SK-N-SH (cell line): Measurements from ENCODE around the gene KPTN. TPM values are rescaled to one million over a fixed set of nuclear protein-coding genes. Genes with fewer than 3 reads are reported as not detected.

Source experiments
- CTCF ChIA-PET: fragments of 300-600, 350-600 bp; formaldehyde crosslinking; extraction: SDS; loops from one replicate; lab custom pipeline; 2021; lab: Yijun Ruan, JAX
- POLR2A ChIA-PET: fragments of 350-600 bp; sonication (Branson Sonifier 250); formaldehyde crosslinking; extraction: SDS; loops from one replicate; lab custom pipeline; 2020; ENCODE audit warnings: antibody characterized with exemption, inconsistent platforms; lab: Yijun Ruan, JAX
- DNase-seq: peaks from one replicate; pipeline ENCODE4 v3.0.0; 2012
- H2AFZ ChIP-seq: fragments of 200-600 bp; sonication (generic); 2 replicates; pipeline ENCODE4 v1.8.1; 2016; ENCODE audit warnings: antibody characterized with exemption, mild to moderate bottlenecking, low read depth
- H3F3A ChIP-seq: fragments of 200-600 bp; sonication (generic); replicated peaks from 2 replicates; pipeline ENCODE3; 2016; ENCODE audit warnings: antibody characterized with exemption, mild to moderate bottlenecking; ENCODE audit not compliant: insufficient read depth
- H3K27ac ChIP-seq, 2 experiments: fragments of 200-500 bp in 1 of 2; fragments of 200-600 bp in 1 of 2; sonication (Bioruptor generic) in 1 of 2; sonication (generic), shearing (Covaris generic) in 1 of 2; 2 replicates each; pipeline versions ENCODE4 v1.5.1 to v1.6.1; 2014 to 2016; ENCODE audit warnings: low read depth in 2 of 2, inconsistent platforms in 1 of 2, low read length in 1 of 2, mild to moderate bottlenecking in 1 of 2, mixed read lengths in 1 of 2
- H3K27me3 ChIP-seq: fragments of 200-600 bp; sonication (generic), shearing (Covaris generic); 2 replicates; pipeline ENCODE4 v1.6.1; 2016; ENCODE audit warnings: mixed run types; ENCODE audit not compliant: insufficient read depth
- H3K36me3 ChIP-seq, 2 experiments: fragments of 200-500 bp in 1 of 2; fragments of 200-600 bp in 1 of 2; sonication (Bioruptor generic) in 1 of 2; sonication (generic) in 1 of 2; replicated peaks in 1 of 2; 2 replicates each; pipeline versions ENCODE3 to v1.5.1; 2014 to 2016; ENCODE audit warnings: low read length in 1 of 2, mild to moderate bottlenecking in 1 of 2; ENCODE audit not compliant: insufficient read depth in 2 of 2, control insufficient read depth in 1 of 2
- H3K4me1 ChIP-seq, 2 experiments: fragments of 200-500 bp in 1 of 2; fragments of 200-600 bp in 1 of 2; sonication (Bioruptor generic) in 1 of 2; sonication (generic), shearing (Covaris generic) in 1 of 2; 2 replicates each; pipeline versions ENCODE4 v1.5.1 to v1.6.1; 2014 to 2016; ENCODE audit warnings: low read depth in 1 of 2, low read length in 1 of 2, mixed run types in 1 of 2; ENCODE audit not compliant: insufficient read depth in 2 of 2, control insufficient read depth in 1 of 2
- H3K4me2 ChIP-seq: fragments of 200-600 bp; sonication (generic), shearing (Covaris generic); 2 replicates; pipeline ENCODE4 v1.6.1; 2017; ENCODE audit warnings: mixed run types
- H3K4me3 ChIP-seq, 2 experiments: fragments of 200-500 bp in 1 of 2; fragments of 200-600 bp in 1 of 2; sonication (Bioruptor generic) in 1 of 2; sonication (generic), shearing (Covaris generic) in 1 of 2; 2 replicates each; pipeline versions ENCODE4 v1.5.1 to v1.8.1; 2014 to 2016; ENCODE audit warnings: low read depth in 2 of 2, inconsistent platforms in 1 of 2, low read length in 1 of 2, mild to moderate bottlenecking in 1 of 2, mixed read lengths in 1 of 2, moderate library complexity in 1 of 2
- H3K79me2 ChIP-seq: fragments of 200-600 bp; sonication (generic); 2 replicates; pipeline ENCODE4 v1.8.1; 2017; ENCODE audit warnings: mild to moderate bottlenecking; ENCODE audit not compliant: insufficient read depth
- H3K9ac ChIP-seq: fragments of 200-600 bp; sonication (generic); 2 replicates; pipeline ENCODE4 v1.6.1; 2017; ENCODE audit warnings: mixed run types
- H3K9me2 ChIP-seq: fragments of 200-600 bp; sonication (generic); 2 replicates; pipeline ENCODE4 v1.6.1; 2017; ENCODE audit warnings: mixed run types
- H3K9me3 ChIP-seq: fragments of 200-600 bp; sonication (generic); 2 replicates; pipeline ENCODE4 v1.6.1; 2017; ENCODE audit warnings: mixed run types, mild to moderate bottlenecking, moderate library complexity
- H4K20me1 ChIP-seq: fragments of 200-600 bp; sonication (generic); 2 replicates; pipeline ENCODE4 v1.6.1; 2017; ENCODE audit warnings: mild to moderate bottlenecking, mixed run types; ENCODE audit not compliant: insufficient read depth
- CHD2 ChIP-seq: fragments of 150-350 bp; IDR thresholded peaks from 2 replicates; pipeline ENCODE4 v1.6.1; 2018; ENCODE audit warnings: low read length; ENCODE audit not compliant: partially characterized antibody
- ELF1 ChIP-seq: IDR thresholded peaks from 2 replicates; pipeline ENCODE4 v1.4.0; 2012
- FOXJ3 ChIP-seq: sonication (generic); formaldehyde crosslinking; IDR thresholded peaks from 2 replicates; pipeline ENCODE4 v1.5.1; 2020; ENCODE audit warnings: mild to moderate bottlenecking, missing genetic modification reagents
- FOXM1 ChIP-seq: IDR thresholded peaks from 2 replicates; pipeline ENCODE4 v1.4.0; 2012; ENCODE audit warnings: low read depth, mild to moderate bottlenecking
- GABPA ChIP-seq: IDR thresholded peaks from 2 replicates; pipeline ENCODE4 v1.4.0; 2012; ENCODE audit warnings: low read depth, mild to moderate bottlenecking
- GATA2 ChIP-seq: sonication (generic); formaldehyde crosslinking; IDR thresholded peaks from 2 replicates; pipeline ENCODE4 v1.5.0; 2020; ENCODE audit warnings: mild to moderate bottlenecking, missing genetic modification reagents
- JUND ChIP-seq: IDR thresholded peaks from 2 replicates; pipeline ENCODE4 v1.4.0; 2012
- MEF2A ChIP-seq: IDR thresholded peaks from 2 replicates; pipeline ENCODE4 v1.4.0; 2012; ENCODE audit warnings: low read depth, borderline replicate concordance
- MXI1 ChIP-seq: IDR thresholded peaks from 2 replicates; pipeline ENCODE4 v1.6.1; 2012; ENCODE audit warnings: mild to moderate bottlenecking, low read depth, low read length, improper control_type of control experiment
- NFIC ChIP-seq: IDR thresholded peaks from 2 replicates; pipeline ENCODE4 v1.4.0; 2012; ENCODE audit warnings: borderline replicate concordance
- NRF1 ChIP-seq: IDR thresholded peaks from 2 replicates; pipeline ENCODE4 v1.6.1; 2012; ENCODE audit warnings: low read depth, mild to moderate bottlenecking, low read length
- SMC3 ChIP-seq: IDR thresholded peaks from 2 replicates; pipeline ENCODE4 v1.6.1; 2012; ENCODE audit warnings: low read depth, low read length, improper control_type of control experiment
- TAF1 ChIP-seq: IDR thresholded peaks from 2 replicates; pipeline ENCODE4 v1.6.1; 2012; ENCODE audit warnings: low read depth, mild to moderate bottlenecking, low read length, moderate library complexity, borderline replicate concordance
- TEAD4 ChIP-seq: IDR thresholded peaks from 2 replicates; pipeline ENCODE4 v1.4.0; 2012; ENCODE audit warnings: mild to moderate bottlenecking, borderline replicate concordance; ENCODE audit not compliant: insufficient read depth
- YY1 ChIP-seq: IDR thresholded peaks from 2 replicates; pipeline ENCODE4 v1.4.0; 2012; ENCODE audit warnings: low read depth, mild to moderate bottlenecking
- WGBS: methylation state at CpG from one replicate; pipeline ENCODE4 v1.1.6; 2017; ENCODE audit warnings: low lambda C conversion rate; 5-methylcytosine and 5-hydroxymethylcytosine counted together
- polyA plus RNA-seq, 3 experiments: library from polyadenylated mRNA; depleted of rRNA; stranded (reverse); fragments of >200 nt; gene quantifications; 2 replicates each; pipeline ENCODE4 v1.2.3, GENCODE V29; 2012
- TF ChIP-seq, protein P1 (sequence below): IDR thresholded peaks from 2 replicates; pipeline ENCODE4 v1.4.0; 2012; ENCODE audit warnings: low read depth, borderline replicate concordance
- TF ChIP-seq, protein P2 (sequence below): IDR thresholded peaks from 2 replicates; pipeline ENCODE4 v1.6.1; 2012; ENCODE audit warnings: mild to moderate bottlenecking, low read depth, low read length, moderate library complexity
- TF ChIP-seq, protein P3 (sequence below): IDR thresholded peaks from 2 replicates; pipeline ENCODE4 v1.4.0; 2012; ENCODE audit warnings: low read depth
- TF ChIP-seq, protein P4 (sequence below): fragments of 150-350 bp; IDR thresholded peaks from 2 replicates; pipeline ENCODE4 v1.6.1; 2016; ENCODE audit warnings: mild to moderate bottlenecking, low read depth, low read length

KPTN gene
- polyA plus RNA-seq, 1 of the 3 experiments (the other 2 are of a cell fraction), result 15.8 TPM

DNA sequence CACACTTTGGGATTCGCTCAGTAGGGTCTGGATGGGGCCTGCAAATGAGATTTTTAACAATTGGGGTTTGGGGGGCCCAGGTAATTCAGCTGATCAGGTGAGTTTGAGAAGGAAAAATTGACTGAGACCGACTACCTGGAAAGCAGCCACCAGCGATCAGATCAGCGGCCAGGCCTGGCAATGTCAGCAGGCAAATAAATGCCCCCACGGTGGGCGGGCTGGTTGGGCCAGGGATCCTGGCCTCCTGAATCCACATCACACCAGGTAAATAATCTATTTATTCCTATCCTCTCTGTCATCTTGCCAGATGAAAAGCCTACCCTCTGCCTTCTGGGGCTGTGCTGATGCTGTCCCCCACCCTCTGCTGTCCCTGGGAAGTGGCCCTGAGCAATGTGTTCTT is 21.5 kb upstream of the KPTN start:
- CTCF ChIA-PET, result interaction anchor here (4.4 to 8.0 kb wide), 2 partner anchors 10 to 69 kb away, joined by 44 read pairs; partner anchors contain the start of gene NAPA
- H3K4me1 ChIP-seq, result peaks cover 4 to 27% of the 10 kb centered on the region in 2 experiments; a peak in 2 of 4 replicates
- H3K4me2 ChIP-seq, result no peak overlapping the region
- no peak overlapping the region for H2AFZ ChIP-seq
- H3K9me3 ChIP-seq, result no peaks in the 10 kb centered on the region
- H4K20me1 ChIP-seq, result peaks cover 28% of the 10 kb centered on the region
- DNase-seq, result no peak
- H3K27me3 ChIP-seq, result no peaks in the 10 kb centered on the region
- WGBS, result 97% methylated on average over 6 of the region's 6 CpGs
- POLR2A ChIA-PET, result no interaction called here
- peaks cover 15 to 29% of the 10 kb centered on the region in 2 experiments for H3K36me3 ChIP-seq
- no peak overlapping the region for H3K9ac ChIP-seq
- no peaks in the 10 kb centered on the region for H3K9me2 ChIP-seq
- peaks cover 55% of the 10 kb centered on the region for H3K79me2 ChIP-seq
- TF ChIP-seq TAF1, result no peak
- TF ChIP-seq, protein P1, sequence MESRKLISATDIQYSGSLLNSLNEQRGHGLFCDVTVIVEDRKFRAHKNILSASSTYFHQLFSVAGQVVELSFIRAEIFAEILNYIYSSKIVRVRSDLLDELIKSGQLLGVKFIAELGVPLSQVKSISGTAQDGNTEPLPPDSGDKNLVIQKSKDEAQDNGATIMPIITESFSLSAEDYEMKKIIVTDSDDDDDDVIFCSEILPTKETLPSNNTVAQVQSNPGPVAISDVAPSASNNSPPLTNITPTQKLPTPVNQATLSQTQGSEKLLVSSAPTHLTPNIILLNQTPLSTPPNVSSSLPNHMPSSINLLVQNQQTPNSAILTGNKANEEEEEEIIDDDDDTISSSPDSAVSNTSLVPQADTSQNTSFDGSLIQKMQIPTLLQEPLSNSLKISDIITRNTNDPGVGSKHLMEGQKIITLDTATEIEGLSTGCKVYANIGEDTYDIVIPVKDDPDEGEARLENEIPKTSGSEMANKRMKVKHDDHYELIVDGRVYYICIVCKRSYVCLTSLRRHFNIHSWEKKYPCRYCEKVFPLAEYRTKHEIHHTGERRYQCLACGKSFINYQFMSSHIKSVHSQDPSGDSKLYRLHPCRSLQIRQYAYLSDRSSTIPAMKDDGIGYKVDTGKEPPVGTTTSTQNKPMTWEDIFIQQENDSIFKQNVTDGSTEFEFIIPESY, result no peak
- TF ChIP-seq ELF1, result no peak
- TF ChIP-seq CHD2, result no peak
- no peak for TF ChIP-seq GATA2 (CRISPR knock-in tag)
- TF ChIP-seq JUND, result no peak
- no peak for TF ChIP-seq FOXM1
- no peak for TF ChIP-seq FOXJ3 (CRISPR knock-in tag)
- TF ChIP-seq, protein P2, sequence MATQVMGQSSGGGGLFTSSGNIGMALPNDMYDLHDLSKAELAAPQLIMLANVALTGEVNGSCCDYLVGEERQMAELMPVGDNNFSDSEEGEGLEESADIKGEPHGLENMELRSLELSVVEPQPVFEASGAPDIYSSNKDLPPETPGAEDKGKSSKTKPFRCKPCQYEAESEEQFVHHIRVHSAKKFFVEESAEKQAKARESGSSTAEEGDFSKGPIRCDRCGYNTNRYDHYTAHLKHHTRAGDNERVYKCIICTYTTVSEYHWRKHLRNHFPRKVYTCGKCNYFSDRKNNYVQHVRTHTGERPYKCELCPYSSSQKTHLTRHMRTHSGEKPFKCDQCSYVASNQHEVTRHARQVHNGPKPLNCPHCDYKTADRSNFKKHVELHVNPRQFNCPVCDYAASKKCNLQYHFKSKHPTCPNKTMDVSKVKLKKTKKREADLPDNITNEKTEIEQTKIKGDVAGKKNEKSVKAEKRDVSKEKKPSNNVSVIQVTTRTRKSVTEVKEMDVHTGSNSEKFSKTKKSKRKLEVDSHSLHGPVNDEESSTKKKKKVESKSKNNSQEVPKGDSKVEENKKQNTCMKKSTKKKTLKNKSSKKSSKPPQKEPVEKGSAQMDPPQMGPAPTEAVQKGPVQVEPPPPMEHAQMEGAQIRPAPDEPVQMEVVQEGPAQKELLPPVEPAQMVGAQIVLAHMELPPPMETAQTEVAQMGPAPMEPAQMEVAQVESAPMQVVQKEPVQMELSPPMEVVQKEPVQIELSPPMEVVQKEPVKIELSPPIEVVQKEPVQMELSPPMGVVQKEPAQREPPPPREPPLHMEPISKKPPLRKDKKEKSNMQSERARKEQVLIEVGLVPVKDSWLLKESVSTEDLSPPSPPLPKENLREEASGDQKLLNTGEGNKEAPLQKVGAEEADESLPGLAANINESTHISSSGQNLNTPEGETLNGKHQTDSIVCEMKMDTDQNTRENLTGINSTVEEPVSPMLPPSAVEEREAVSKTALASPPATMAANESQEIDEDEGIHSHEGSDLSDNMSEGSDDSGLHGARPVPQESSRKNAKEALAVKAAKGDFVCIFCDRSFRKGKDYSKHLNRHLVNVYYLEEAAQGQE, result no peak
- TF ChIP-seq, protein P3, sequence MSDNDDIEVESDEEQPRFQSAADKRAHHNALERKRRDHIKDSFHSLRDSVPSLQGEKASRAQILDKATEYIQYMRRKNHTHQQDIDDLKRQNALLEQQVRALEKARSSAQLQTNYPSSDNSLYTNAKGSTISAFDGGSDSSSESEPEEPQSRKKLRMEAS, result no peak
- no peak for TF ChIP-seq TEAD4
- no peak for TF ChIP-seq NFIC
- TF ChIP-seq GABPA, result no peak
- TF ChIP-seq, protein P4, sequence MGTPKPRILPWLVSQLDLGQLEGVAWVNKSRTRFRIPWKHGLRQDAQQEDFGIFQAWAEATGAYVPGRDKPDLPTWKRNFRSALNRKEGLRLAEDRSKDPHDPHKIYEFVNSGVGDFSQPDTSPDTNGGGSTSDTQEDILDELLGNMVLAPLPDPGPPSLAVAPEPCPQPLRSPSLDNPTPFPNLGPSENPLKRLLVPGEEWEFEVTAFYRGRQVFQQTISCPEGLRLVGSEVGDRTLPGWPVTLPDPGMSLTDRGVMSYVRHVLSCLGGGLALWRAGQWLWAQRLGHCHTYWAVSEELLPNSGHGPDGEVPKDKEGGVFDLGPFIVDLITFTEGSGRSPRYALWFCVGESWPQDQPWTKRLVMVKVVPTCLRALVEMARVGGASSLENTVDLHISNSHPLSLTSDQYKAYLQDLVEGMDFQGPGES, result no peak
- TF ChIP-seq MEF2A, result no peak
- no peak for TF ChIP-seq SMC3
- TF ChIP-seq MXI1, result no peak
- TF ChIP-seq NRF1, result no peak
- TF ChIP-seq YY1, result no peak
- H3K4me3 ChIP-seq, result no peak overlapping the region
- no peaks in the 10 kb centered on the region for H3F3A ChIP-seq
- H3K27ac ChIP-seq, result no peak overlapping the region
